IMR-90 (cell line): Measurements from ENCODE around the gene GPRC5D. TPM values are rescaled to one million over a fixed set of nuclear protein-coding genes. Genes with fewer than 3 reads are reported as not detected.

Experiments
- ATAC-seq: fragments of 200-7000 bp; cut with Tn5 transposase; 2 replicates; pipeline ENCODE4 v1.9.1; 2020; ENCODE audit warnings: low read depth, mild to moderate bottlenecking, moderate library complexity
- BruUV-seq: library from RNA; stranded (reverse); fragments of 400-500 nt; replicated peaks from 2 replicates; lab custom pipeline; 2021; lab: Mats Ljungman, UMichigan
- CTCF ChIA-PET: fragments of 300-600 bp; formaldehyde crosslinking; extraction: SDS; loops from one replicate; lab custom pipeline; 2021; ENCODE audit warnings: antibody characterized with exemption; lab: Yijun Ruan, JAX
- POLR2A ChIA-PET: fragments of 300-600 bp; sonication (Branson Sonifier 250); formaldehyde crosslinking; loops from one replicate; lab custom pipeline; 2022; ENCODE audit warnings: antibody characterized with exemption; ENCODE audit not compliant: unreplicated experiment; lab: Charles Lee
- DNase-seq: peaks from one replicate; pipeline ENCODE4 v3.0.0; 2013
- H2AFZ ChIP-seq: replicated peaks from 2 replicates; pipeline ENCODE3; 2013; ENCODE audit warnings: low read length, mild to moderate bottlenecking; ENCODE audit not compliant: poor library complexity
- H2AK5ac ChIP-seq: 2 replicates; pipeline ENCODE4 v1.6.1; 2013; ENCODE audit warnings: low read depth, low read length, inconsistent platforms
- H2AK9ac ChIP-seq: replicated peaks from 2 replicates; pipeline ENCODE3; 2013; ENCODE audit warnings: mild to moderate bottlenecking, low read depth, low read length, moderate library complexity; ENCODE audit not compliant: poor library complexity
- H2BK120ac ChIP-seq: 2 replicates; pipeline ENCODE4 v1.6.1; 2013; ENCODE audit warnings: low read depth, low read length, inconsistent platforms
- H2BK15ac ChIP-seq: 3 replicates; pipeline ENCODE4 v1.6.1; 2013; ENCODE audit warnings: low read depth, low read length, inconsistent platforms
- H2BK20ac ChIP-seq: 2 replicates; pipeline ENCODE4 v1.6.1; 2013; ENCODE audit warnings: low read depth, mild to moderate bottlenecking, inconsistent platforms, low read length, moderate library complexity
- H2BK5ac ChIP-seq: 2 replicates; pipeline ENCODE4 v1.6.1; 2013; ENCODE audit warnings: mild to moderate bottlenecking, low read depth, low read length, inconsistent platforms; ENCODE audit not compliant: poor library complexity, severe bottlenecking
- H3K14ac ChIP-seq: replicated peaks from 2 replicates; pipeline ENCODE4 v1.6.1; 2013; ENCODE audit warnings: low read depth, low read length, inconsistent platforms
- H3K18ac ChIP-seq: 2 replicates; pipeline ENCODE4 v1.6.1; 2013; ENCODE audit warnings: low read depth, low read length, control low read depth
- H3K23ac ChIP-seq: 2 replicates; pipeline ENCODE4 v1.6.1; 2013; ENCODE audit warnings: low read depth, low read length, inconsistent platforms
- H3K27ac ChIP-seq: 2 replicates; pipeline ENCODE4 v1.5.1; 2013; ENCODE audit warnings: mild to moderate bottlenecking, control low read depth, low read length; ENCODE audit not compliant: insufficient read depth
- H3K27me3 ChIP-seq: 2 replicates; pipeline ENCODE4 v1.6.1; 2013; ENCODE audit warnings: low read length; ENCODE audit not compliant: control insufficient read depth, insufficient read depth
- H3K36me3 ChIP-seq: 2 replicates; pipeline ENCODE4 v1.6.1; 2013; ENCODE audit warnings: low read length, mixed read lengths; ENCODE audit not compliant: control insufficient read depth, insufficient read depth
- H3K4ac ChIP-seq: 2 replicates; pipeline ENCODE4 v1.6.1; 2013; ENCODE audit warnings: low read depth, low read length, inconsistent platforms
- H3K4me1 ChIP-seq: 2 replicates; pipeline ENCODE4 v1.6.1; 2013; ENCODE audit warnings: low read length, mixed read lengths; ENCODE audit not compliant: control insufficient read depth, insufficient read depth
- H3K4me2 ChIP-seq: 2 replicates; pipeline ENCODE4 v1.6.1; 2013; ENCODE audit warnings: low read depth, mild to moderate bottlenecking, control low read depth, low read length, moderate library complexity
- H3K4me3 ChIP-seq: 2 replicates; pipeline ENCODE4 v1.5.1; 2013; ENCODE audit warnings: low read depth, mild to moderate bottlenecking, control low read depth, low read length, moderate library complexity; ENCODE audit not compliant: insufficient read depth
- H3K56ac ChIP-seq: 2 replicates; pipeline ENCODE4 v1.6.1; 2013; ENCODE audit warnings: low read length, inconsistent platforms; ENCODE audit not compliant: insufficient read depth; ENCODE audit errors: extremely low read depth
- H3K79me1 ChIP-seq, 2 experiments: 2 replicates each; pipeline ENCODE4 v1.6.1; 2013; ENCODE audit warnings: low read length in 2 of 2, inconsistent platforms in 1 of 2, low read depth in 1 of 2
- H3K9ac ChIP-seq: 2 replicates; pipeline ENCODE4 v1.6.1; 2013; ENCODE audit warnings: low read depth, low read length, control low read depth
- H3K9me1 ChIP-seq: 2 replicates; pipeline ENCODE4 v1.6.1; 2013; ENCODE audit warnings: low read length, inconsistent platforms; ENCODE audit not compliant: insufficient read depth
- H3K9me3 ChIP-seq: 2 replicates; pipeline ENCODE4 v1.6.1; 2013; ENCODE audit warnings: low read length; ENCODE audit not compliant: control insufficient read depth, insufficient read depth
- H4K20me1 ChIP-seq: 2 replicates; pipeline ENCODE4 v1.6.1; 2013; ENCODE audit warnings: low read length, inconsistent platforms; ENCODE audit not compliant: insufficient read depth
- H4K5ac ChIP-seq: 2 replicates; pipeline ENCODE4 v1.6.1; 2013; ENCODE audit warnings: mild to moderate bottlenecking, low read depth, low read length, control low read depth
- H4K8ac ChIP-seq, 2 experiments: 2 replicates each; pipeline ENCODE4 v1.6.1; 2013; ENCODE audit warnings: low read depth in 2 of 2, low read length in 2 of 2, control low read depth in 1 of 2, inconsistent platforms in 1 of 2
- H4K91ac ChIP-seq: 2 replicates; pipeline ENCODE4 v1.6.1; 2013; ENCODE audit warnings: low read depth, low read length, inconsistent platforms; ENCODE audit not compliant: insufficient read depth
- CEBPB ChIP-seq: IDR thresholded peaks from 2 replicates; pipeline ENCODE4 v1.6.1; 2012; ENCODE audit warnings: low read depth, low read length, improper control_type of control experiment
- MXI1 ChIP-seq: IDR thresholded peaks from 2 replicates; pipeline ENCODE4 v1.6.1; 2012; ENCODE audit warnings: low read depth, mild to moderate bottlenecking, low read length, moderate library complexity, borderline replicate concordance
- RCOR1 ChIP-seq: IDR thresholded peaks from 2 replicates; pipeline ENCODE4 v1.6.1; 2012; ENCODE audit warnings: mild to moderate bottlenecking, low read length, improper control_type of control experiment; ENCODE audit not compliant: insufficient replicate concordance
- WGBS, 2 experiments: methylation state at CpG; one replicate each; pipeline versions ENCODE4 v1.1.5 to v1.1.7; 2013; ENCODE audit warnings: missing lambda C conversion rate in 2 of 2; ENCODE audit not compliant: insufficient read length in 1 of 2; ENCODE audit errors: extremely low coverage in 2 of 2; 5-methylcytosine and 5-hydroxymethylcytosine counted together
- dilution Hi-C: fragments of 300-500 bp; cut with HindIII; formaldehyde crosslinking; loops from one replicate; pipeline ENCODE4 v1.14.3; 2018; ENCODE audit warnings: low sequenced_read_pairs; ENCODE audit not compliant: unreplicated experiment
- in situ Hi-C: fragments of 300-500 bp; cut with MboI; formaldehyde crosslinking; loops from 3 replicates; pipeline ENCODE4 v1.14.3; 2019; ENCODE audit warnings: low sequenced_read_pairs, inconsistent platforms, mixed read lengths
- intact Hi-C: fragments of 100-400 bp; cut with micrococcal nuclease; formaldehyde crosslinking; loops from 2 replicates; pipeline ENCODE4 v1.10.0; 2022
- polyA plus RNA-seq, 3 experiments: library from polyadenylated mRNA; depleted of rRNA; stranded (reverse); fragments of >200 nt; gene quantifications; 2 replicates each; pipeline ENCODE4 v1.2.3, GENCODE V29; 2012; ENCODE audit warnings: low replicate concordance in 1 of 3
- total RNA-seq: library from RNA; depleted of rRNA; stranded (reverse); fragments of >200 nt; gene quantifications from 2 replicates; pipeline ENCODE4 v1.2.3, GENCODE V29; 2012

GPRC5D gene
- total and polyA plus RNA-seq, 2 of the 4 experiments (the other 2 are of a cell fraction), result not detected

DNA sequence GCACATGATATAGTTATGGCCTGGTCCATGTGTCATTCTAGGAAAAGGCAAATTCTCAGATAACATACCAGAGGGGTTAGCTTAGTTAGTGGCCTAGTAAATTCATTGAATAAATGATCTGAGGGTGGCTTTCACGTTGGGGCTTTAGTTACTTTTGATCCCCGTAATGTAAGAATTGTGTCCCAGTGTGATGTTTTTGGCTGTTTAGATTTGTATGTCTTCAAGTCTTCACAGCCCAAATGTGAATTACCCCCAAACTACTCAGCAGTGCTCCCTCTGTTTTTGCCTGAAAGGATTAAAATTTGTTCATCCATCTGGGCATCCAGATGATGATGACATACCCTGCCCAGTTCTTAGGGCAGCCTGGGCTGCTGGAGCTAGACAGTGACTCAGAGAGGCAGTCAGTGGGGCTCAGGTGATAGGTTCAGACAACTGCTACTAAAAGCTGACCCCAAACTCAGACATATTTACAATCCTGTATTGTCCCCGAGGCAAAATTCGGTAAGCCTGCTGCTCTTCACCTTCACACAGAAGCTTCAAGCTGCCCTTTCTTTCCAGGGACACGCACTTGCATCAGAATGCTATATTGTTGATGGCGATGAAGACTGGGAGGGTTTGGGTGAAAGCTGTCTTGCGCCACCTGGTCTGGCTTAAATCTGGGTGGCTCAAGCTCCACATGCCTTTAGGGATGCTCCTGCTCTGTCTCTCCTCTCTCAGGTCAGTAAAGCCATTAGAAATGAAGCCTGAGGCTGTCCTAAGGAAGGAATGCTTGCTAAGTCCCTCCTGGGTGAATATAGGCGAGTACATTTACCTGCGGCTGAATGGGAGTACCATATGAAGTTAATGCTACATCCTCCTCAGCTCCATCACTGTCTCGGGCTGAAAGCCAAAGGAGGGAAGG, 10.3 kb downstream of the GPRC5D start:
- WGBS, 2 experiments, result no CpG with 5 or more reads among the region's 10 CpGs
- no TSS peak for BruUV-seq
- no peak overlapping the region for H4K5ac ChIP-seq
- H4K8ac ChIP-seq, result no peak overlapping the region
- no peak overlapping the region for H3K56ac ChIP-seq
- TF ChIP-seq CEBPB (peak; percentile 46; the same call in 1 of the 2 replicates), RCOR1 (no peak), MXI1 (no peak)
- H3K18ac ChIP-seq, result no peak overlapping the region
- no peaks in the 10 kb centered on the region for H3K9me1 ChIP-seq
- no peak overlapping the region for H2AK5ac ChIP-seq
- no peak overlapping the region for H3K27ac ChIP-seq
- H4K20me1 ChIP-seq, result no peaks in the 10 kb centered on the region
- DNase-seq, result no peak
- H2BK120ac ChIP-seq, result no peak overlapping the region
- no peak for ATAC-seq
- no peak overlapping the region for H2BK15ac ChIP-seq
- intact Hi-C loops (loop anchor here (5.0 kb wide), 1 partner anchor 36 kb away; no protein-coding TSS in a partner anchor), dilution Hi-C loops (no loop called here), in situ Hi-C loops (no loop called here)
- H2AFZ ChIP-seq, result no peak overlapping the region
- H3K9me3 ChIP-seq, result no peaks in the 10 kb centered on the region
- H3K79me1 ChIP-seq, result no peaks in the 10 kb centered on the region; a peak in 1 of 4 replicates
- H3K4me2 ChIP-seq, result no peak overlapping the region
- H4K91ac ChIP-seq, result no peak overlapping the region
- H3K9ac ChIP-seq, result no peak overlapping the region
- H3K4me1 ChIP-seq, result peaks cover 2% of the 10 kb centered on the region; the same call in 1 of the 2 replicates
- H3K27me3 ChIP-seq, result no peaks in the 10 kb centered on the region
- ChIA-PET CTCF (interaction anchor here (1.6 kb wide), 1 partner anchor 40 kb away, joined by 3 read pairs; no protein-coding TSS in a partner anchor), POLR2A (no interaction called here)
- no peak overlapping the region for H3K4me3 ChIP-seq
- H3K14ac ChIP-seq, result no peak overlapping the region
- no peak overlapping the region for H2AK9ac ChIP-seq
- no peak overlapping the region for H2BK20ac ChIP-seq
- no peaks in the 10 kb centered on the region for H3K36me3 ChIP-seq
- H3K23ac ChIP-seq, result no peak overlapping the region
- H3K4ac ChIP-seq, result no peak overlapping the region
- H2BK5ac ChIP-seq, result no peak overlapping the region
